NCI-H69 (cell line): ENCODE measurements around the gene SENP6.
A peak's percentile ranks its signal among the peaks of the same experiment; 100 is the strongest.
"Not testable (repeated sequence)": the region's sequence is repeated elsewhere in the genome, so short reads cannot be mapped to it uniquely, and the experiment has no call there.

Source experiments
- DNase-seq: peaks from one replicate; lab custom pipeline; 2025; lab: John Stamatoyannopoulos, UW

SENP6 gene

GRCh38 chr6:75601304-75602245 lies at the start of gene SENP6:
SENP6 (plus strand) TSS chr6:75601880; CDS start chr6:75602525, 645 bp downstream.
- DNase-seq: peak; percentile 89

- DNase-seq: no peak
These were observed 45.4 kb upstream of the SENP6 start for GRCh38 chr6:75556240-75556639.

- DNase-seq: no peak
These were observed 44.6 kb upstream of the SENP6 start for GRCh38 chr6:75557068-75557467.

- peak; percentile 66 for DNase-seq
These were observed 38.6 kb upstream of the SENP6 start for GRCh38 chr6:75563032-75563431.

- no peak for DNase-seq
These were observed 35.4 kb upstream of the SENP6 start for GRCh38 chr6:75566137-75566767.

- DNase-seq: no peak
These were observed 33.6 kb upstream of the SENP6 start for GRCh38 chr6:75568100-75568499.

GRCh38 chr6:75568965-75569364 lies 32.7 kb upstream of the SENP6 start:
- DNase-seq: no peak

GRCh38 chr6:75570671-75571070 lies 31.0 kb upstream of the SENP6 start:
- not testable (repeated sequence) for DNase-seq

- DNase-seq: no peak
These were observed 29.6 kb upstream of the SENP6 start for GRCh38 chr6:75572072-75572471.

GRCh38 chr6:75579951-75580350 lies 21.7 kb upstream of the SENP6 start:
- no peak for DNase-seq

- DNase-seq: no peak
These were observed 20.4 kb upstream of the SENP6 start for GRCh38 chr6:75581231-75581630.

- DNase-seq: not testable (repeated sequence)
These were observed 17.1 kb upstream of the SENP6 start for GRCh38 chr6:75584552-75584951.

GRCh38 chr6:75588948-75589347 lies 12.7 kb upstream of the SENP6 start:
- DNase-seq: no peak

GRCh38 chr6:75590370-75590769 lies 11.3 kb upstream of the SENP6 start:
- no peak for DNase-seq

GRCh38 chr6:75596380-75596779 lies 5.3 kb upstream of the SENP6 start:
- DNase-seq: not testable (repeated sequence)

- DNase-seq: peak; percentile 31
These were observed 912 bp upstream of the SENP6 start for GRCh38 chr6:75600768-75601167.

GRCh38 chr6:75602246-75603105 lies 796 bp downstream of the SENP6 start:
- peak; percentile 80 for DNase-seq

- peak; percentile 28 for DNase-seq
These were observed 1.4 kb downstream of the SENP6 start for GRCh38 chr6:75603106-75603420.

- DNase-seq: no peak
These were observed 2.6 kb downstream of the SENP6 start for GRCh38 chr6:75604294-75604693.

GRCh38 chr6:75605635-75606034 lies 4.0 kb downstream of the SENP6 start:
- peak; percentile 35 for DNase-seq

- no peak for DNase-seq
These were observed 6.6 kb downstream of the SENP6 start for GRCh38 chr6:75608304-75608703.

- no peak for DNase-seq
These were observed 7.4 kb downstream of the SENP6 start for GRCh38 chr6:75608956-75609533.
